Testis (tissue), 3 donors: ENCODE measurements around the gene ZYX. TPM values are rescaled to one million over a fixed set of nuclear protein-coding genes. Genes with fewer than 3 reads are reported as not detected.

ENCODE experiments used
- DNase-seq: peaks from one replicate; pipeline ENCODE4 v3.0.0-alpha.2; 2019
- H3K27ac ChIP-seq, 2 donors: fragments of 200-600 bp; sonication (generic); one replicate each; pipeline ENCODE4 v1.5.1; 2019
- H3K27me3 ChIP-seq: fragments of 200-600 bp; sonication (generic); one replicate; pipeline ENCODE4 v1.5.1; 2019
- H3K36me3 ChIP-seq: fragments of 200-600 bp; sonication (generic); one replicate; pipeline ENCODE4 v1.5.1; 2017; ENCODE audit warnings: low read depth; ENCODE audit errors: missing control alignments
- H3K4me1 ChIP-seq: fragments of 200-600 bp; sonication (generic); one replicate; pipeline ENCODE4 v1.5.1; 2019
- H3K4me3 ChIP-seq, 2 donors: fragments of 200-600 bp; sonication (generic); one replicate each; pipeline ENCODE4 v1.5.1; 2017 to 2019
- H3K9me3 ChIP-seq: fragments of 200-600 bp; sonication (generic); one replicate; pipeline ENCODE4 v1.5.1; 2017
- POLR2A ChIP-seq: fragments of 450-650 bp; IDR thresholded peaks from one replicate; pipeline ENCODE4 v1.6.1; 2017; ENCODE audit warnings: antibody characterized with exemption, mild to moderate bottlenecking, moderate library complexity
- WGBS, 2 donors: methylation state at CpG; one replicate each; pipeline ENCODE4 v1.1.5; 2018; 5-methylcytosine and 5-hydroxymethylcytosine counted together
- intact Hi-C: fragments of 100-400 bp; cut with DNase I; formaldehyde crosslinking; loops from one replicate; pipeline ENCODE4 v1.15.1; 2023; ENCODE audit warnings: low total_unique reads
- polyA plus RNA-seq: library from polyadenylated mRNA; stranded (reverse); fragments of 350-450 nt; fragmentation: Illumina TruSeq; extraction: RNeasy Lipid Tissue Mini Kit (QIAGEN cat#74804); gene quantifications from one replicate; pipeline ENCODE4 v1.2.3, GENCODE V29; 2014; ENCODE audit warnings: low read depth, low replicate concordance; ENCODE audit not compliant: insufficient read depth
- total RNA-seq, 2 donors: library from RNA; depleted of rRNA; stranded (reverse); fragments of >200 nt; gene quantifications; one replicate each; pipeline ENCODE4 v1.2.3, GENCODE V29; 2016
- TF ChIP-seq, protein P1 (sequence below), 3 experiments: fragments of 450-650 bp in 2 of 3; fragments of 200-600 bp in 1 of 3; sonication (generic) in 1 of 3; IDR thresholded peaks; one replicate each; pipeline ENCODE4 v1.5.1; 2016 to 2019; ENCODE audit warnings: antibody characterized with exemption in 3 of 3, mild to moderate bottlenecking in 2 of 3, moderate library complexity in 1 of 3

The ZYX gene
- total and polyA plus RNA-seq, 3 donors from 2014 or later: 164 to 222 (median 190) TPM

DNA sequence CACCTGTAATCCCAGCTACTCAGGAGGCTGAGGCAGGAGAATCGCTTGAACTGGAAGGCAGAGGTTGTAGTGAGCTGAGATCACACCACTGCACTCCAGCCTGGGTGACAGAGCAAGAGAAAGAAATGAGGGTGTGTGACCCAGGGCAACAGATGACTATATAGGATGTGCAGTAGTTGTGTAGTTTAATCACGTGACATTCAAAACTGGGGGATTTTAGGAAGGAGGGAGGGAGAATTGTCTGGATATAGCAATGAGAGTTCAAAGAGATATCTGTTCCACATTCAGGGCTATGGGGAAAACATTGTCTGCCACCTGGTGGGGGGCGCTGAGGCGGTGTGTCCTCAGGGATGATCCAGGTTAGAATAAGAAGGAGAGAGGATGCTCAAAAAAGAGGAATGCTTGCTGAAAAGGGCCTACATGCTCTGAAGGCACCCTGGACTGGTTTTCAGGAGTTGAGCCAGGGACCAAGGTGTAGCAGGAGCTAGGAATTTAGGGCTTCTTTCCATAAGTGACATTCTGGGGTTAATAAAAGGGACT lies 7.8 kb upstream of the ZYX start:
- no peak overlapping the region for H3K4me3 ChIP-seq
- no peaks in the 10 kb centered on the region for H3K27me3 ChIP-seq
- intact Hi-C loops: no loop called here
- 85 to 86% methylated on average over 4 of the region's 4 CpGs for WGBS, 2 donors
- H3K36me3 ChIP-seq: no peaks in the 10 kb centered on the region
- TF ChIP-seq, protein P1, sequence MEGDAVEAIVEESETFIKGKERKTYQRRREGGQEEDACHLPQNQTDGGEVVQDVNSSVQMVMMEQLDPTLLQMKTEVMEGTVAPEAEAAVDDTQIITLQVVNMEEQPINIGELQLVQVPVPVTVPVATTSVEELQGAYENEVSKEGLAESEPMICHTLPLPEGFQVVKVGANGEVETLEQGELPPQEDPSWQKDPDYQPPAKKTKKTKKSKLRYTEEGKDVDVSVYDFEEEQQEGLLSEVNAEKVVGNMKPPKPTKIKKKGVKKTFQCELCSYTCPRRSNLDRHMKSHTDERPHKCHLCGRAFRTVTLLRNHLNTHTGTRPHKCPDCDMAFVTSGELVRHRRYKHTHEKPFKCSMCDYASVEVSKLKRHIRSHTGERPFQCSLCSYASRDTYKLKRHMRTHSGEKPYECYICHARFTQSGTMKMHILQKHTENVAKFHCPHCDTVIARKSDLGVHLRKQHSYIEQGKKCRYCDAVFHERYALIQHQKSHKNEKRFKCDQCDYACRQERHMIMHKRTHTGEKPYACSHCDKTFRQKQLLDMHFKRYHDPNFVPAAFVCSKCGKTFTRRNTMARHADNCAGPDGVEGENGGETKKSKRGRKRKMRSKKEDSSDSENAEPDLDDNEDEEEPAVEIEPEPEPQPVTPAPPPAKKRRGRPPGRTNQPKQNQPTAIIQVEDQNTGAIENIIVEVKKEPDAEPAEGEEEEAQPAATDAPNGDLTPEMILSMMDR (IDR thresholded peaks at IDR 0.05): no peak
- TF ChIP-seq POLR2A: no peak
- DNase-seq: no peak
- no peaks in the 10 kb centered on the region for H3K9me3 ChIP-seq
- peaks cover 18% of the 10 kb centered on the region for H3K4me1 ChIP-seq
- no peak overlapping the region for H3K27ac ChIP-seq

DNA sequence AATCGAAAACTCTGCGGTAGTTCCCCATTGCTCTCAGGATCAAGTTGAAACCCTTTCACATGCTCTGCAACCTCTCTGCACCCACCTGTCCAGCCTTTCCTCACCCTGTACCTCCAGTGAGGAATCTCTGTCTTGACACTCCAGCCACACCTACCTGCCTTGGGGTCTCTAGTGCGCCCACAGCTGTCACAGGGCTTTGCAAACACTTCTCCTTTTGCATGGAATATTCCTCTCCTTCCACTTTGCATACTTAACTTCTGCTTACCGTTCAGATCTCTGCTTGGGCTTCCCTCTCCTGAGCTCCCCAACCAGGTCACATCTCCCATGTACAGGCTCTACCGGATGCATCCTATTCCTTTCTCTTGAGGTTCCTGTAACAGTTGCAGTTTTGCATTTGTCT lies 6.6 kb upstream of the ZYX start:
- intact Hi-C loops: no loop called here

DNA sequence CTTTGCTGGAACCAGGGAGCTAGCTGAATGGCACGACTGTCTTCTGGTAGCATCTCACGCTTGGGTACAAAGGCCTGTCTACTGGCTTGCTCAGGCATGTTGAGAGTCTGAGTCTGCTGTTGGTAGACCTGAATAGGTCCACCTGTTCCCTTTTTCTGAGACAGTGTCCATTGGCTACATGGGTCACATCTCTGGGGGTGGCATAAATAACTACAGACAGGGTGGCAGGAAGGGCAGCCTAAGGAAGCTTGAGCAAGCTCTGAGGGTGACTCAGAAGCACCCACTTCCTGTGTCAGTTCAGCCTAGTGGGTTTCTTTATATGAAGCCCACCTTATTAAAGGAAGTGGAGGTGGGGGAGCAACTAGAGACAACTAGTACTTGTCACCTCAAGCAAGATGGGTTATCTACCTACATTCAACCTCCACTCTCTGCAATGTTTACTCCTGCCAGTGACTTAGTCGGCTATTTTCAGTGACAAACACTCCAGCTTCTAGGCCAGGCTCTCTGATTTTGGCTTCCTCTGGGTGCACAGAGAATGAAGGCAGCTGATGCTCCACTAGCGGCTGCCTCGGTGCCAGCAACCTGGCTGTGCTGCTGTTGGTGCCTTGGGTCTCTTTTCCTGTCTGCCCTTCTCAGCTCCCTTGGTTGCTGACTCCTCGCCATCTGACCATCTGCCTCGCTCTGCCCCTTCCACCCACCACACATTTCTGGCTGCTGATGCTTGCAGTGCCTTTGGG lies 5.7 kb upstream of the ZYX start:
- intact Hi-C loops: no loop called here
- 82 to 85% methylated on average over 7 of the region's 7 CpGs for WGBS, 2 donors
- TF ChIP-seq, protein P1 (IDR thresholded peaks at IDR 0.05): no peak
- TF ChIP-seq POLR2A: no peak

More for the DNA sequence above, 6.6 kb upstream of the ZYX start:
- Histone ChIP-seq H3K27me3 (no peaks in the 10 kb centered on the region), H3K27ac (peak overlapping the region in 1 of 2 donors; percentile 18), H3K4me3 (no peak overlapping the region), H3K36me3 (no peaks in the 10 kb centered on the region), H3K4me1 (peaks cover 20% of the 10 kb centered on the region), H3K9me3 (no peaks in the 10 kb centered on the region)
- no peak for DNase-seq
- 88% methylated on average over 5 of the region's 5 CpGs for WGBS, 2 donors
- TF ChIP-seq, protein P1 (IDR thresholded peaks at IDR 0.05): no peak
- no peak for TF ChIP-seq POLR2A

DNA sequence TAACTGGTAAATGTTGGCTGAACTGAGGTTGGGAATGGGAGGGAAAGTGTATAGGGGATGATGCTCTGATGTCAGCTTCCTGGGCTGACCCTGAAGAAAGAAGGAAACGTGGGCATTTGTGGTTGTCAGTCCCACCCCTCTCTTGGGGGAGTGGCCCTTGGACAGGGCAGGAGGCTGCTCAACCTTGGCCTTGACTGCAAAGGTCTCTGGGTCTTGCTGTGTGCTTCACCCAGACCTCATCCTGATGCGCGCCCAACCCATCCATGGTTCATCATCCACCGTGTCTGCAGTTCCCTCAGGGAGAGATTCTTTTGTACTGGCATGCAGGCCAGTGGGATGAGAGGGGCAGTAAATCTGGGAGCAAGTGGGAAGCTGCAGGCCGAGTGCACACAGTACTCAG lies 4.7 kb upstream of the ZYX start:
- no peak overlapping the region for H3K4me3 ChIP-seq
- no peaks in the 10 kb centered on the region for H3K27me3 ChIP-seq
- H3K9me3 ChIP-seq: no peaks in the 10 kb centered on the region
- peak; percentile 63 for DNase-seq
- peaks cover 23% of the 10 kb centered on the region for H3K4me1 ChIP-seq
- intact Hi-C loops: no loop called here
- H3K36me3 ChIP-seq: no peaks in the 10 kb centered on the region
- no peak overlapping the region for H3K27ac ChIP-seq
- WGBS, 2 donors: 45 to 56% methylated on average over 5 of the region's 5 CpGs
- no peak for TF ChIP-seq POLR2A
- TF ChIP-seq, protein P1 (IDR thresholded peaks at IDR 0.05): no peak

More for the DNA sequence above, 5.7 kb upstream of the ZYX start:
- no peaks in the 10 kb centered on the region for H3K27me3 ChIP-seq
- H3K36me3 ChIP-seq: no peaks in the 10 kb centered on the region
- H3K4me1 ChIP-seq: peaks cover 23% of the 10 kb centered on the region
- H3K27ac ChIP-seq: peak overlapping the region in 1 of 2 donors; percentile 18
- H3K9me3 ChIP-seq: no peaks in the 10 kb centered on the region
- no peak for DNase-seq
- H3K4me3 ChIP-seq: no peak overlapping the region
